ENCODE data around the gene VAMP8. TPM values are rescaled to one million over a fixed set of nuclear protein-coding genes. Genes with fewer than 3 reads are reported as not detected.
A peak's percentile ranks its signal among the peaks of the same experiment; 100 is the strongest.
"Not testable (repeated sequence)": the region's sequence is repeated elsewhere in the genome, so short reads cannot be mapped to it uniquely, and the experiment has no call there.

VAMP8 gene
- total RNA-seq, 1 experiment from 2014 or later: 51.3 TPM

DNA sequence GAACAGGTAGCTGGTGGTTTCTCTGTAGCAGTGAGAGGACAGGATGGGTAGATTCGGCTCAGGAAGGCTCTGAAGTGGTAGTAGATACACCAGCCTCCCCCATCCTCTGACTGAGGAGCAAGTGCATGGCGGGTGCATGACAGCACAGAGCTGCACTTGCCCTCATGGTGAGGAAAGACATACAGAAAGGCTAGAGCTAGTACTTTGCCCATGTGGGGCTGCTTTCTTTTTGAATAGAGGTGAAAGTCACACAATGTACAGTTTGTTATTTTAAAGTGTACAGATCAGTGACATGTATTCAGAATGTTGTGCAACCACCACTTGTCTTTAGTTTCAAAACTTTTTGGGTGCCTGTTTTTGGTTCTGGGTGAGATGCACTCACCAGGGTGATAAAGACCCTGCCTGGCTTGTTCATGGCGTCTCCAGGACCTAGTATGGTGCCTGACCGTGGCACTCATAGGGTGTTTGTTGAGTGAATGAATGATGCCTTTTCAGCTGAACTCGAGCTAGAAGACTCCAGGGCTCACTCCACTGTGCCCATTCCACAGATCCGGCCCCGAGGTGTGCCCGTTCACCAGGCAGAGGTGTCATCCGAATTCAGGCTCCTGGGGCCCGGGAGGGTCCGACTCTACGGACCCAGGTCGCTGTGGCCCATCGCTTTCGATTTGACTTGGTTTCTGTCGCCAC lies 6.4 kb downstream of the VAMP8 start:
- peaks cover 35% of the 10 kb centered on the region for H3K4me1 ChIP-seq
- DNase-seq: no peak
- H3K9me3 ChIP-seq (replicated peaks): no peaks in the 10 kb centered on the region
- H3K27ac ChIP-seq: no peak overlapping the region
- H3K27me3 ChIP-seq: no peaks in the 10 kb centered on the region
- H3K4me3 ChIP-seq: no peak overlapping the region
- H3K36me3 ChIP-seq: no peaks in the 10 kb centered on the region

DNA sequence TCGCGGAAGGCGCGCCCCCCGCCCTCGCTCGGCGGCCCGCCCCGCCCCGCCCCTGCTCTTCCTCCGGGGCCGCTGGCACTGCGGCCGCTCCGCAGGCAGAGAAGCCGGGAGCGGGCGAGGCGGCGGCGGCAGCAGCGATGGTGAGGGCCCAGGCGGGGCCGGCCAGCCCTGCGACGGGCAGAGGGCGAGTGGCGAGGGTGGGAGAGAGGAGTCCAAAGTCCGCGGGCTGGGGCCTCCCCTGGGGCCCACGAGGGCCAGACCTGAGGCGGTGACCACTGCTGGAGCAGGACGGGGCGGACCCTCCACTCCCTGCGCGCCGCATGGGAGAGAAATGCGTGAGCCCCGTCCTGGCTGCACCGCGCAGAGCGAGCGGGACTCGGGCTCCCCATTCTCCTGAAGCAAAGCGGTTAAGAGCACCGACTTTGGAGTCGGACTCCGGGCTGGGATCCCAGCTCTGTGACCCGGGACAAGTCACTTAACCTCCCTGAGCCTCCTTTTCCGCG lies 7.0 kb downstream of the VAMP8 start, which contains the start of gene VAMP5:
VAMP5 (plus strand) TSS at position 78 of the 503 bp plus-strand sequence; CDS start at position 138, 60 bp downstream.
- Histone ChIP-seq H3K27ac (peak within 1 kb of the TSS; percentile 66), H3K4me3 (no peak within 1 kb of the TSS), H3K4me1 (peaks cover 29% of the 10 kb centered on the region), H3K27me3 (no peaks in the 10 kb centered on the region), H3K9me3 (replicated peaks) (no peaks in the 10 kb centered on the region), H3K36me3 (no peaks in the 10 kb centered on the region)
- no peak for DNase-seq

DNA sequence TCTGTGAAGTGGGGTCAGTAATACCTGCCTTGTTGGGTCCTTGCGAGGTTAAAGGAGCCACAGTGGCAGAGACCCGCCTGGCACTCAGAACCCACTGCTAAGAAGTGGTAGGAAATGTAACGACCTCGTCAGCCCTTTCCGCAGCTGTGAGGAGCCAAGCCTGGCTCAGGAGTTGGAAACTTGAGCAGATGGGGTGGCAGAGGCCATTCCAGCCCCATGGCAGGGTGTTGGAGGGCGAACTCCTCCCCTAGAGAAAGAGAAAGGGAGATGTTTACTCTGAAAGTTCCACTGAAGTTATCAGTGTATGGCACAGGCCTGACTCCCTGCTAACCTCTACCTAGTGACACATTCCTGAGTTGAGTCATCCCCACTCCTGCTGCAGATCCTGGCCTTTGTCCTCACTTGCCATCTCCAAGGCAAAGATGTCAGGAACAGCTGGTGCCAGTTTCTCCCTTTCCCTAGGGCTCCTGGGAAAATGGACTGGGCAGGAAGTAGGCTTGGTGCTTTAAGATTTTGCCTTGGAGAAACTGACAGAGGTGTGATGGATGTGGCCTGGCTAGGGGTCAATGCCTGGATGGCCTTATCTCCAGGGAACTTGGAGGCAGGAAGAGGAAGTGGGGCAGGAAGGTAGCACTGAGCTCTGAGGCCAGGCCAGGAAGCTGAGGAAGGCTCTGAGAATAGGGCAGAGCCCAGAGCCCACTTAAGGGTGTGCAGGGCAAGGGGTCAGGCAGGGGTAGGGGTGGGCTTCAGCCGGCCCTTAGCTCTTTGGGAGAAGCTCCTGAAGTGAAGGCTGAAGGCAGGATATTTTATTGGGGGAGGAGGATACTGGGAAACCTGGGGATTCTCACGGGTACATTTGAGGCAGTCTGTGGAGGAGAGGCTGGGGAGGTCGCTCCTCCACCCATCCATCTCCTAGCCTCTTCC lies 7.7 kb downstream of the VAMP8 start:
- Histone ChIP-seq H3K9me3 (replicated peaks) (no peaks in the 10 kb centered on the region), H3K4me1 (peaks cover 27% of the 10 kb centered on the region), H3K27me3 (no peaks in the 10 kb centered on the region), H3K36me3 (no peaks in the 10 kb centered on the region), H3K27ac (peak overlapping the region; percentile 66), H3K4me3 (no peak overlapping the region)
- DNase-seq: peak; percentile 85 to 86

DNA sequence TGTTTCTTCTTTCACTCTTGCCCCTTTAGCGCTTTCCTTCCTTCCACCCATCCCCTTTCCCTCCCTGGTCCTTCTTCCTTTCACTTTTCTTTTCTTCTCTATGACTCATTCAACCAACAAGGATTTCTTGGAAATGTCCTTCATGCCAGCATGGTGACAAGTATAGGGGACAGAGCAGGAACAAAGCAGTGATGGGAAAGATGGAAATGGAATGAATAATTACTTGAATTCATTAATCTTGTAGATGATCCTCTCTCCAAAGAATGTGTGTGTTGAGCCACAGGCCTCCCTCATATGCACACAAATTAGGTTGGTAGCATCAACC lies 8.4 kb downstream of the VAMP8 start:
- peaks cover 33% of the 10 kb centered on the region for H3K4me1 ChIP-seq
- H3K9me3 ChIP-seq (replicated peaks): no peaks in the 10 kb centered on the region
- no peaks in the 10 kb centered on the region for H3K27me3 ChIP-seq
- peak overlapping the region; percentile 66 for H3K27ac ChIP-seq
- H3K4me3 ChIP-seq: no peak overlapping the region
- DNase-seq: no peak
- no peaks in the 10 kb centered on the region for H3K36me3 ChIP-seq

DNA sequence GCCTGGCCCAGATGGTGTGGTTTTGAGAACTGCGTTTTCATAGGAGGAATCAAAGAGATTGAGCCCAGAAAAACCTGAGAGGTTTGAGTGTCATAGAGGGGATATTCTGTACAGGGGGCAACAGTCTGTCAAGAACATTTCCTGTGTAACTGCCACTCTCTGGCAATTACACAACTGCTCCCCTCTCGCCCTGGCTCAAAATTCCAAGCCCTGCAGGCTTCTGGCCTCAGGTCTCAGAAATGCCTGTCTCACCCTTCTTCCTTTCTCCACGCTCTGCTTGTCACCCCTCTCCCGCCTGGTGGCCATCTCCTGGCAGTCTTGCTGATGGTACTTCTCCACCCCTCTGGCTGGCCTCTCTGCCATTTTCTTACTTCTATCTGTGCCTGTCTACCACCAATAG lies 10.8 kb downstream of the VAMP8 start:
- H3K9me3 ChIP-seq (replicated peaks): no peaks in the 10 kb centered on the region
- H3K27ac ChIP-seq: no peak overlapping the region
- H3K4me3 ChIP-seq: no peak overlapping the region
- no peaks in the 10 kb centered on the region for H3K36me3 ChIP-seq
- H3K4me1 ChIP-seq: peaks cover 40% of the 10 kb centered on the region
- H3K27me3 ChIP-seq: no peaks in the 10 kb centered on the region
- DNase-seq: no peak

DNA sequence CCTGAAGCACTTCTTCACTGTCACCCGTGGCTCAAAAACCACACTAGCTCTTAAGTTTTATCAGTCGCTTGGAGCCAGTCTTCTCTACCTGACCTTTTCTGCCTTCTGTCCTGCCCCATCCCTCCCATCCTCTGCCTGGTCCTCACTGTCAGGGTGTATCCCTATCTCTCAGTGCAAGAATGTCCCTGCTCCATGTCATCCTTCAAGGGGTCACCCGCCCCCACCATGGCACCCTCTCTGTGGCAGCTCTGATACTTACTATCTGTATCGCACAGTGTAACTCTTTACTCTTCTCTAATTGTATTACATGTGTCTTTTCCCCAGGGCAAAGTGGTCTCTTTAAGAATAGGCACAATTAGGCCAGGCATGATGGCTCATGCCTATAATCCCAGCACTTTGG lies 11.3 kb downstream of the VAMP8 start:
- Histone ChIP-seq H3K36me3 (no peaks in the 10 kb centered on the region), H3K27me3 (no peaks in the 10 kb centered on the region), H3K4me1 (peaks cover 40% of the 10 kb centered on the region), H3K4me3 (no peak overlapping the region), H3K27ac (no peak overlapping the region), H3K9me3 (replicated peaks) (no peaks in the 10 kb centered on the region)
- no peak for DNase-seq

DNA sequence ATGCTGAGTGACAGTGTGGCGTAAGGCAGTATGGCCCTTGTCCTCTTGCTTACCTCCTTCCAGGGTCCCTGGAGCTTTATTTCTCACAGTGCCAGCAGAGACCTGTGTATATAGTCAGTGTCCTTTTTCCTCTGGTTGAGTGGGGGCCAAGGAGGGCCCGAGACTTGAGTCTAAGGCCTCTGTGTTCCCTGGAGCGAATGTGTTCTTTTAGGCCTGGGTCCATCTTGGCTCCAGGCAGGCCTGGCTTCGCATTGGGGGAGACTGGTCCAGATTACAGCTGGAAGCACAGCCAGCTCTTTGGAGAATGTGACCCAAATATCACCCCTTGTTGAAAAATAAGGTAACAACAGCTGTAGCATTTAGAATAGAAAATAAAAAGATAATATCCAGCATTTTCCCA lies 11.8 kb downstream of the VAMP8 start:
- H3K4me1 ChIP-seq: peaks cover 42% of the 10 kb centered on the region
- H3K4me3 ChIP-seq: no peak overlapping the region
- no peaks in the 10 kb centered on the region for H3K9me3 ChIP-seq (replicated peaks)
- no peaks in the 10 kb centered on the region for H3K36me3 ChIP-seq
- no peak overlapping the region for H3K27ac ChIP-seq
- DNase-seq: no peak
- no peaks in the 10 kb centered on the region for H3K27me3 ChIP-seq

DNA sequence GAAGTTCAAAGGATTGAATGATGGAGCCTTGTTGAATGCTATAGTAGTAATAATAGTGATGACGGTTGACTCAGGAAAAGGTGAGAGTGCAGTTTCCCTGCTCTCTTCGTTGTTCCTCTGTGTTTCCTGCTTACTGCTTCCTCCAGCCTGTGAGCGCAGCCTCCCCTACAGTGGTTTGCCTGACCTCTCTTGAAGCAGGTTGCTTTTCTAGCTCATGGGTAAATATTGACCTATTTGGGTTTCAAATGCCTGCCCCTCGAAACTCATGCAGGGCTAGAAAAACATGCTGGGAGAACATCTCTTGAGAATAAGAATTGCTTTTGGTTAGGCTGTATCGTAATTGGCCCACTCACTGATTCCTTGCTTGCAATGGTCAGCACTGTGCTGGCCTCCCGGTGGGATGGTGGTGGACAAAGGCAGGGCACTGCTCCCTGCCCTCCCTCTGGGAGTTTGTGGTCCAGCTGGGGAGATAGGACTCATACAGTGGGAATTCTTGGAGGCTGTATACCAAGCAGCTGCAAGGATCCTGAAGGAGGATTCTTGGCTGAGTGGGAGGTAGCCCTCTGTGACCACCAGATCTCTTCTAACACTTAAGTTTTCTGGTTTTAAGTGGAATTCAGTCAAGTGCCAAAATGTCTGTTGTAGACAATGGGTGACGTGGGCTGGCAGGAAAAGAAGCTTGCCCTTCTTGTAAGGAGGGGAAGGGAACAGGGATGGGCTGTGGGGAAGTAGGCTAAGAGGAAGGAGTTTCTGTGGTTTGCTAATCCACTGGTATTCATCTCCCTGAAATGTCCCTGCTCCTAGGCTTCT lies 12.8 kb downstream of the VAMP8 start:
- Histone ChIP-seq H3K27me3 (no peaks in the 10 kb centered on the region), H3K9me3 (replicated peaks) (no peaks in the 10 kb centered on the region), H3K4me1 (peaks cover 38% of the 10 kb centered on the region), H3K4me3 (no peak overlapping the region), H3K36me3 (no peaks in the 10 kb centered on the region), H3K27ac (peak overlapping the region; percentile 29)
- DNase-seq: peak; percentile 49 to 55

DNA sequence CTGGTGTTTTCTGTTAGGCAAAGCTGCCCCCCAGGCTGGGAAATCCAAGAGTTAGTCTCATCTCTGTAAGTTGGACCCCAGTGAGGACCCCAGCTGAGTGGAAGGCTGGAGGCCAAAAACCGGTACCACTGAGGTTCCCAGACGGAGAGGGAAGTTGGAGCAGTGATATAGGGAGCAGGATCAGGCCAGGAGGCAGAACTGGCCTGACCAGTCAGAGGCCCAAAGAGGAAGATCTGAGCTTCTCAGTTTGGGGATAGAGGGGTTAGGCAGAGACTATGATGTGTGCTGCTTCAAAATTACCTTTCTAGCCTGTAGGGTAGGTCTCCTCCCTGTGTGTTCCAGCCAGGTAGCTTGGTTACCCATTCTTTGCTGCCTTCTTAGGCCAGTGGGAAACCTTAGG lies 13.6 kb downstream of the VAMP8 start:
- Histone ChIP-seq H3K36me3 (no peaks in the 10 kb centered on the region), H3K4me1 (peaks cover 30% of the 10 kb centered on the region), H3K4me3 (no peak overlapping the region), H3K27me3 (no peaks in the 10 kb centered on the region), H3K27ac (peak overlapping the region; percentile 29), H3K9me3 (replicated peaks) (no peaks in the 10 kb centered on the region)
- no peak for DNase-seq

DNA sequence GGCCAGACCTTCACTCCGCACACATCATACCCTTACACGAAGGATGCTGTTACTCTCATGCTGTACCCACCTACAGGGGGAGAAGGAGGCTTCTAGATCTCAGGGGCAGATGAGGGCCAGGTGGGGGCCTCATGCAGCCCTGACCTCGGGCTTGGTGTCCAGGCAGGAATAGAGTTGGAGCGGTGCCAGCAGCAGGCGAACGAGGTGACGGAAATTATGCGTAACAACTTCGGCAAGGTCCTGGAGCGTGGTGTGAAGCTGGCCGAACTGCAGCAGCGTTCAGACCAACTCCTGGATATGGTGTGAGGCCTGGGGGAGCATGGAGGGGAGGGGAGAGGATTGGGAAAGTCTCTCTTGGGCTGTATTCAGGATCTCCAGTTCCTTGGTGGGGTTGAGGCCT lies 14.2 kb downstream of the VAMP8 start:
- DNase-seq: no peak
- no peaks in the 10 kb centered on the region for H3K36me3 ChIP-seq
- H3K4me3 ChIP-seq: no peak overlapping the region
- peaks cover 29% of the 10 kb centered on the region for H3K4me1 ChIP-seq
- H3K9me3 ChIP-seq (replicated peaks): no peaks in the 10 kb centered on the region
- no peak overlapping the region for H3K27ac ChIP-seq
- no peaks in the 10 kb centered on the region for H3K27me3 ChIP-seq

DNA sequence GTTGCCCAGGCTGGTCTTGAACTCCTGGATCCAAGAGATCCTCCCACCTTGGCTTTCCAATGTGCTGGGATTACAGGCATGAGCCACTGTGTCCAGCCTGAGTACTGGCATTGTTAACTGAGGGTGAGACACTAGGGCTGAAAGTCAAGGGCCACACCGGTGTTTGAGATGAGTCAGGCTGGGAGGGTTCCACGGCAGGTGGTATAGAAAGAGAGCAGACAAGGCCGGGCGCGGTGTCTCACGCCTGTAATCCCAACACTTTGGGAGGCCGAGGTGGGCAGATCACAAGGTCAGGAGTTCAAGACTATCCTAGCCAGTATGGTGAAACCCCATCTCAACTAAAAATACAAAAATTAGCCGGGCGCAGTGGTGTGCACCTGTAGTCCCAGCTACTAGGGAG lies 14.9 kb downstream of the VAMP8 start:
- H3K27me3 ChIP-seq; H3K27ac ChIP-seq; DNase-seq; H3K36me3 ChIP-seq; H3K9me3 ChIP-seq (replicated peaks); H3K4me3 ChIP-seq: not testable (repeated sequence)
- peaks cover 29% of the 10 kb centered on the region for H3K4me1 ChIP-seq

DNA sequence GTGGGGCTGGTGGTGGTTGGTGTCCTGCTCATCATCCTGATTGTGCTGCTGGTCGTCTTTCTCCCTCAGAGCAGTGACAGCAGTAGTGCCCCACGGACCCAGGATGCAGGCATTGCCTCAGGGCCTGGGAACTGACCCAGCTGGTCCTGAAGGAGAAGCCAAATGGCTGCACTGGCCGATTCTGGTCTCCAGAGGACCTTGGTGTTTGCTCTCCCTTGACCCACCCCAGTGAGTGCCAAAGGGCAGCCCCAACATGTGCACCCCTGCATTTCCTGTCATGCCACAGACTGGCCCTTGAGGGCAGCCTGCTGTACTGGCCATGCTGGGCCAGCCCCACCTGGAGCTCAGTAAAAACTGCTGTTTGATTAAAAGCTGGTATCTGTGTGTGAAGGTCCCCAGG lies 15.6 kb downstream of the VAMP8 start:
- no peaks in the 10 kb centered on the region for H3K27me3 ChIP-seq
- no peak overlapping the region for H3K4me3 ChIP-seq
- peaks cover 26% of the 10 kb centered on the region for H3K4me1 ChIP-seq
- H3K9me3 ChIP-seq (replicated peaks): no peaks in the 10 kb centered on the region
- DNase-seq: no peak
- no peaks in the 10 kb centered on the region; the same call in 1 of the 2 replicates for H3K36me3 ChIP-seq
- no peak overlapping the region for H3K27ac ChIP-seq

DNA sequence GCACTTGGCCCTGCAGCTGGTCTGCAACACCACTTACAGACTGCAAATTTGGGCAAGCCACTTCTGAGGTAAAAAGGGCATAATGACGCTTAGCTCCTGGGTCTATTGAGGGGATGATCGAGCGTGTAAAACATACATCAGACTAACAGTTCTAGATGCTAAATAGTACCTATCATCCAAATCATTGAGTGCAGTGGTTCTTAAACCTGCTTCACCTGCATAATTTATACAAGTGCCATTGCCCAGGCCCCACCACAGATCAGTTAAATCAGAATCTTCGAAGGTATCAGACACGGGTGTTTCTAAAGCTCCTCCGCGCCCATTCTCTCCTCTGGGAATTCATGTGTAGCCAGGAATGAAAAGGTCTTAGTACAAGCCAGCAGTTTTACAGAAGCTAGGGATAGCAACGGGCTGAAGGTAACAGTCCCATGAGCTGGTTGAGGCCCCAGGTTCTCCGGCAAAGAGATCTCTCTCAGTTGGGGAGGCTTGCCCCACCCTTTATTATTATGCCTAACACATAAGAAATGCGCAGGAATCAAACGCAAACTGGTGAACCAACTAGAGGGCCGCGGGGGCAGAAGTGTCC lies 17.4 kb downstream of the VAMP8 start:
- no peaks in the 10 kb centered on the region for H3K9me3 ChIP-seq (replicated peaks)

DNA sequence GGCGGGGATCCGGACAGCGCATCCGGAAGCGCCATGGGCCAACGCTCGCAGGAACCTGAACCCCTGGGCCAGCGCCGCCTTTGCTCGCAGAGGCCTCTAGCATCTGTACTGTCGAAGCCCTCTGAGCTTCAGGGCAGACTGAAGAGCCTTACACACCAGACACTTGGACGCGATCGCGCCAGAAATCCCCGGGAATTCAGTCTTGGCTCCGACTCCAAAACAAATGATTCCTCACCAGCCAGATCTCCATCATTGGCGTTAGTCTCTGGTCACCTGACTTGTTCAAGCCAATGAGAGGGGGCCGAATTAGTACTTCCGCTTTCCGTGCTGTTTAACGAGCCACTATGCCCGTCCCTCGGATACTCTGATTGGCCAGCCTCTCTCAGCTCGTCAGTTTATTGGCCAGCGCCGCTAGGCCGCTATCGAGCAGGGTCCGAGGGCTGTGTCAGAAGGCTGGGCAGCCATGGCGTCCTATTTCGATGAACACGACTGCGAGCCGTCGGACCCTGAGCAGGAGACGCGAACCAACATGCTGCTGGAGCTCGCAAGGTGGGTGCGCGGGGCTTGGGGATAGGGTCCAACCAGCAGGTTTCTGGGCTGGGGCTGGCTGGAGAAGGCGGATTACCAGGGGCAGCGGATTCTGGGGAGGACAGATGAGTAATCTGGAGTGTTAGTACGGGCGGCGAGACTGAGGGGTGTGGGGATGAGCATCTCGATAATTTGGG lies 18.1 kb downstream of the VAMP8 start, which contains the start of gene RNF181:
RNF181 (plus strand) TSS at position 445 of the 725 bp plus-strand sequence; CDS start at position 464, 19 bp downstream.
- Histone ChIP-seq H3K36me3 (no peaks in the 10 kb centered on the region; the same call in 1 of the 2 replicates), H3K9me3 (replicated peaks) (no peaks in the 10 kb centered on the region), H3K27me3 (no peaks in the 10 kb centered on the region), H3K4me3 (peak within 1 kb of the TSS; percentile 72), H3K4me1 (peaks cover 16% of the 10 kb centered on the region), H3K27ac (peak within 1 kb of the TSS; percentile 59)
- peak; percentile 98 to 99 for DNase-seq

More for the DNA sequence above, 17.4 kb downstream of the VAMP8 start:
- H3K36me3 ChIP-seq: no peaks in the 10 kb centered on the region; the same call in 1 of the 2 replicates
- no peak for DNase-seq
- H3K27me3 ChIP-seq: no peaks in the 10 kb centered on the region
- H3K4me1 ChIP-seq: peaks cover 21% of the 10 kb centered on the region
- H3K27ac ChIP-seq: peak overlapping the region; percentile 59
- peak overlapping the region; percentile 72 for H3K4me3 ChIP-seq

All from SJCRH30 (cell line).